GM04504 (cell line): ENCODE results near the gene F11.
"Not testable (repeated sequence)": the region's sequence is repeated elsewhere in the genome, so short reads cannot be mapped to it uniquely, and the experiment has no call there.

ENCODE experiments used
- DNase-seq: peaks from one replicate; pipeline ENCODE4 v3.0.0-alpha.2; 2012; ENCODE audit warnings: low read depth

F11 gene

DNA sequence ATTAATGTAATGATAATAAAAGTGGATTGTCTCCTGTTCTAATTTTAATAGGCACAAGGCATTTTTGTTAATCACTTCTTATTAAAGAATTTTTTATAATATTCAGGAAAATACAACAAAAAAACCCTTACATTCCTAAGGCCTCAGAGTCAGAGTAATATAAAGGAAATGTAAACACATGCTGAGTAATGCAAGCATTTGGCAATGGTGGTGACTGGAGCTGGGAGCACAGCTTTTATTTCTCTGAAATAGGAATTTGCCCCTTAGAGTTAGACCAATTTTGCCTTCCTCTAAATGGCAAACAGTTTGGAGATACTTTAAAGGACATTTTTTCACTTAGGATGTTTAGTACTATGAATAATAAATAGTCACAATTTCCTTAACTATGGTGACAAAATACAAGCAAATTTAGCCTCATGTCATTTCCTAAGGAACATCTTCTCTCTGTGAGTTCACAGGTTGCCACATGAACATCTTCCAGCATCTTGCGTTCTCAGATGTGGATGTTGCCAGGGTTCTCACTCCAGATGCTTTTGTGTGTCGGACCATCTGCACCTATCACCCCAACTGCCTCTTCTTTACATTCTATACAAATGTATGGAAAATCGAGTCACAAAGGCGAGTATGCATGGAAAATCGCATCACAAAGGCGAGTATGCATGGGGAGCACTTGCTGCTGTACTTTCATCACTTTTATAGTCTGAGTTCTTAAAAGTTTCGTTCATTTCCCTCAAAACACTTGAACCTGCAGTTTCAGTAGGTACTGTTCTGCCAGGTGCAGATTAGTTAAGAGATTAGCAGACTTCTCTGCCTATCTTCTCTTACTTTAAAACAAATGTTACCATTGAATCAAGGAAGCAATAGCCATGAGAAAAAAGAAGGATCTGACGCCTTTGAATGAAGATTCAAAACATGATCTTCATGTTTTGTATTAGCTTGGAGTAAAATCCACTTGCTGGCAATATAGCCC lies 15.9 kb upstream of the F11 start:
- no peak for DNase-seq

DNA sequence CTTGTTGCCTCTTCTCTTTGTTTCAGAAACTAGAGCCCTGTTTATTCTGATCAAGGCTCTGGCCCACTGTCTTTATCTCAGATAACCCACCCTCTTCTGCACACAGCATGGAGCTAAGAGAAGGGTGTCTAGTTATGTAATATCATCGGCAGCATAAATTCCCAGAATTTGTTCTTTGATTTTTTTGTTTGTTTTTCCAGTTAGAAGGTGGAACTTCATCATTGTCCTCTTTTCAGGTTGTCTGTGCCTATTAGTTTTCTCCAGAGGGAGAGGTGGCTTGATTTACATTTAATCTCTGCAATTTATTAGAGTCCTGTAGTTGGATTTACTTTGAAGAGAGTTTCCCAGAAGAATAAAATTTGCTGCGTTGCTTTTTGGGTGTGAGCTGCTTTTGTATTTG lies 15.2 kb upstream of the F11 start:
- no peak for DNase-seq

DNA sequence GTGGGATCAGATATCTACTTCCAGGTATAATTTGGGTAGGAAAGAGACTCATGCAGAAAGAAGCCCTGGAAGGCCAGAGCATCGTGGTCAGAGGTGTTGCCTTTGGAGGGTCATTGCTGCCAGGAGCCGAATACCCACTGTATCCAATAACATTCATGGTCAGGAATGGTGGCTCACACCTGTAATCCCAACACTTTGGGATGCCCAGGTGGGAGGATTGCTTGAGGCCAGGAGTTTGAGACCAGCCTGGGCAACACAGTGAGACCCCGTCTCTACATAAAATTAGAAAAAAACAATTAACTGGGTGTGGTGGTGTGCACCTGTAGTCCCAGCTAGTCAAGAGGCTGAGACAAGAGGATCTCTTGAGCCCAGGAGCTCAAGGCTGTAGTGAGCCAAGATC lies 10.9 kb upstream of the F11 start:
- no peak for DNase-seq

DNA sequence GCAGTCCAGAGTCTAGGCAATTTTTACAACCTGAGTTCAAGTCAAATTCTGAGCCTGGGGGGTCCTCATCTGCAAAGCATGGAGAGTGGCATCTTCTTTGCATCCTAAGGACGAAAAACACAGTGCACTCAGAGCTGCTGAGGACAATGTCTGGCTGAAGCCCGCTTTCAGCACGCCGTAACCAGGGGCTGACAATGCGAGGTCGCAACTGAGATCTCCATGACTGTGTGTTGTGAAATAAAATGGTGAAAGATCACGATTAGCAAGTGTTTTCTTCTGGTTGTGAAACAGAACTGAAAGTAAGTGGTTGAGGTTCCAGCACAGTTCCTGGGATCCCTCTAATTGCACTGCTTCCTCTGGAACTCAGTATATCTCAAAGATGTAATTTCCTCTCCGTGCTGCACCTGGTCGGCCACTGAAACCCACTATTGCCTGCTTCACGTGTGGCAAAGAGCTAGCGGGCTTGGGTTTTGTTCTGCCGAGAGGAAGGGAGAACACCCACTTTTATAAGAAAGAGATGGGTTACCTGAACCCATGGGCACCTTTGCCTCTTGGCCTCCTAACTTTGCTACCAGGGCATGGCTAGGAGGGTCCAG lies 7.7 kb upstream of the F11 start:
- no peak for DNase-seq

DNA sequence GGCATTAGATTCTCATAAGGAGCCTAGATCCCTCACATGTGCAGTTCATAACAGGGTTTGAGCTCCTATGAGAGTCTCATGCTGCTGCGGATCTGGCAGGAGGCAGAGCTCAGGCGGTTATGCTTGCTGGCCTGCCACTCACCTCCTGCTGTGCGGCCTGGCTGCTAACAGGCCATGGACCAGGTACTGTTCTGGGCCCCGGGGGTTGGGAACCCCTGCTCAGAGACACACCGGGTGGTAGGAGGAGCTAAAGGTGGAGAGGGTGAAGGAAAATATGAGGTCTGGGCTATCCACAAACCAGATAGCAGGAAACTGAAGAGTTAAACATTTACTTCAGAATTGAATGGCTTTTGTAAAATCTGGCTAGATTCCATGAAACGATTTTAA lies 5.9 kb upstream of the F11 start:
- no peak for DNase-seq

DNA sequence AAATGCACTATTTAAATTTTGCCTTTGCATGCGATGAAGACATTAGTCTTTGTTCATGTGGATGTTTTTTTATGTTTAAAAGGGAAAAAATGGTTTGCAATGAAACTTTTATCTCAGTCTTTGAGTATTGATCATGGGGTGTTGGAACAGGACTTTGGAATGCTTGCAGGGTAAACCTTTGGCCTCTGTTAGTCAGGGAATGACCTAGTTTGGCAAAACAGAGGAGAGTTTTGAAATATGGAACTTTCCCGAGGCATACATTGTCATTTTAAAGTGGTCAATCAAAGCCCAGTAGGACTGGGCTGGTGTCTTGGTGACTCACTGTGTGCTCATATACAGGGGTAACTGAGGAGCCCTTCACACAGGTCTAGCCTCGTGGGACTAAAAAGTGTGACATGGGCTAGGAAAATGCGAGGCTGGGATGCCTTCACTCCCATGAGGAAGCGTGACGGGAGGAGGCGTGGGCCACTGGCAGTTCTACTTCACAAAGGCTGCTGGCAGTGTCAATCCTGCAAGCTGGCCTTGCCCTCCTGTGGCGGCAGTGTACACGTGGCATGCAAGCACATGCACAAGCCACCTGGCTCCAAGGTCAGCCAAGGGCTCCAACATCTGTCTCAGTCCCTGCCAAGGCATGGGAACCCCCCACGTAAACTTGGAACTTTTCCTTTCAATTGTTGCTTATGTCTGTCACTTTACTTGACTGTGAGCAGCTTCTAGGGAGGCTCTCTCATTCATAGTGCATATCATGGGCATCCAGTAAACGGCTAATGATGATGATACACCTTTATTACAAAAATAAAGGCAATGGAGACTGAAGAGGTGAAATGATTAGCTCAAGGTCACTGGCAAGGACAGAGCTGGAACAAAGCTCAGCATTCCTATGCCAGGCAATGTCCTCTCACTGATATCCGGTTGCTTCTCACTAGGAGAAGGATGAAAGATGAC lies 5.2 kb upstream of the F11 start:
- no peak for DNase-seq

DNA sequence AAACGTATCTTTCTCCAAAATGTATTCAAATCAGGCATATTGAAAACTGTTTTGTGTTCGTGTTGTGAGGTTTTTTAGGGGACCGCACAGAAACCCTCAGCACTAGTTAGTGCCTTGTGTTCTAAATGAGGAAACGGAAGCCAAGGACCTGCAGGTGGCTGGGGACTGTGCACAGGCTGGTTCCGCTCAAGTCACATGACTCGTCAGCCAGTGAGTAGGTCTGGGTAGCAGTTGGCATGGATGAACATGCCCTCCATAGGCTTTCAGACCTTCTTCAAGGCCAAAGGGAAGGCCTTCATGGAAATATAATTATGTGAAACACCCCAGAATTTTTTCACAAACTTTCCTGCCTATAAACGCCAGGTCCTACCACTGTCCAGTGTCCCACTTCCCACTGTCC lies 1.3 kb upstream of the F11 start:
- DNase-seq = no peak

DNA sequence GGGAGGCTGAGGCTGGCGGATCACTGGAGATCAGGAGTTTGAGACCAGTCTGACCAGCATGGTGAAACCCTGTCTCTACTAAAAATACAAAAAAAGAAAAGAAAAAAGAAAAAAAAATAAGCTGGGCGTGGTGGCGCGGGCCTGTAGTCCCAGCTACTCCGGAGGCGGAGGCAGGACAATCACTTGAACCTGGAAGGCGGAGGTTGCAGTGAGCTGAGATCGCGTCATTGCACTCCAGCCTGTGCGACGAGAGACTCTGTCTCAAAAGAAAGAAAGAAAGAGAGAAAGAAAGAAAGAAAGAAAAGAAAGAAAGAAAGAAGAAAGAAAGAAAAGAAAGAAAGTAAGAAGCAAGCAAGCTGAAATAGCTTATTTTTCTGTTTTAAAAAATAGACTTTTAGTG lies 739 bp upstream of the F11 start:
- not testable (repeated sequence) for DNase-seq

DNA sequence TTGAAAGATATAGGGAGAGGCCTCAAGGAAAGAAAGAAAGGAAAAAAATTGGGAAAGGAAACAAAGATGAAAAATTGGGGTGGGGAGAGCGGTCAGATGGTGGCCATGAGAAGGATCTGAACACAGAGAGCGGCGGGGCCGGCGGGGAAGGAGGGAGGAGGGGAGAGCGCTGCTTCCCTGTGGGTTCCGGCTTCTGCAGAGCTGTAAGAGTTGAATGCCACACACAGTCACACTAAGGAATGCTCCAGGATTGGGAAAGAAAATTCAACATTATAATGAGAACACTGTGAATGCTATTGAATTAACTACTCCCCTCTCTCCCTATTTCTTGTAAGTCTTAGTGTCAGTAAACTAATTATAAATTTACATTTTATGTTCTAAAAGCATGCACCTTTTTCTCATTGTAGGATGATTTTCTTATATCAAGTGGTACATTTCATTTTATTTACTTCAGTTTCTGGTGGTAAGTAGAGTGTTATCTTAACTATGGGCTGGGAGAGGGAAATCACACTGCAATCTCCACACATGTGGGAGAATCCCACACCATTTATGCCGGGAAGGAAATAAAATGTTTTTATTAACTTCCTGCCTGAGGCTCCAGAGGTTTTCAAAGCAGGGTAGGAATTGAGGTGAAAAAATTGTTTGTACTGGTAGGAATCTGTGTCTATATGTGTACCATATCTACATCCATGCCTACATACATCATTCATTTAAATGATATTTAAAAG lies 904 bp downstream of the F11 start:
- no peak for DNase-seq

DNA sequence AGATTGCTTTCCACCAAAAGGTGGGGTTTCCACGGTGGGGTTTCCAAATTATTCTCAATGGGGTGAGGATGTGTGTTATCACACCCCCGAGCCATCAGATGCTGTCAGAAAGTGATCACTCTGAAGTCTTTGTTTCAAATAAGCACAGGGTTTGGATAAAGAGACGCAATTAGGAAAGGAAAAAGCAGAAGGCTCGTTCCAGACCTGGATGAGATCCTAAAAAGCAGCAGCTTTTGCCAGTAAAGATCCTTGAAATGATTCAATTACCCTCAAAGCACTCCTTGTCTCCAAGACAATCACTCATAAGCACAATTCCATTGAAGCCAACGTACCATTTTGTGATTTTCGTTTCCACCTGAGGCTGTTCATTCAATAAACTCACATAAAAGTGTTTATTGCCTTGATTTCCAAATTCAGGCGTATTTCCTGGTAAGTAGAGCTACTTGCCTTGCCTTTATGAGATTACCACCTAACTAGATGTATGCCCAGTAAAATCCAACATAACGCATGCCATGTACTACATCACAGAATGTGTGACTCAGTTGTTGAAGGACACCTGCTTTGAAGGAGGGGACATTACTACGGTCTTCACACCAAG lies 5.2 kb downstream of the F11 start:
- no peak for DNase-seq

DNA sequence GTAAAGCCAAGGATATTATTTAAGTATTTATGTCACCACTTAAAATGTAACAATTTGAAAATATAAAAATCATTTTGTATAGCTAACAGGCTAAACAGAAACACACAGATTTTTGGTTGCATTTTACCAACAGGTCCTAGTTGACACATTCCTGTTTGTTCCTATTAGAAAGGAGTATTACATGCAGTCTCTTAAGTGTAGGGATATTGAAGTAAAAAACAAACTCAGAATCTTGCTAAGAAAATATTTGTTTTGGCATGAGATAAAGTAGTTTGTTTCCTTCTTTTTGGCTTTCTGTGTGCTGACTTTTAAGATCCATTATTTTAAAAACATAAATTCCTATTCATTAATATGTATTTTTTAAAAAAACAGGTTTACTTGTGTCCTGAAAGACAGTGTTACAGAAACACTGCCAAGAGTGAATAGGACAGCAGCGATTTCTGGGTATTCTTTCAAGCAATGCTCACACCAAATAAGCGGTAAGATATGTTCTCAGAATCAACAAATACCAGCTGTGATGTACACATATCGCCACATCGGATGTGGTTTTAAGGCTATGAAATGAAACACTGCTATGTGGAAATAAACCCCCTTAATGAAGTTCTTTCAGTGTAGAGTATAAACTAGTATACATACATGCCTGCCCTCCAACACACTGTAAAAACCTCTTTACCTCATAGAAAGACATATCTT lies 6.9 kb downstream of the F11 start:
- DNase-seq = no peak

DNA sequence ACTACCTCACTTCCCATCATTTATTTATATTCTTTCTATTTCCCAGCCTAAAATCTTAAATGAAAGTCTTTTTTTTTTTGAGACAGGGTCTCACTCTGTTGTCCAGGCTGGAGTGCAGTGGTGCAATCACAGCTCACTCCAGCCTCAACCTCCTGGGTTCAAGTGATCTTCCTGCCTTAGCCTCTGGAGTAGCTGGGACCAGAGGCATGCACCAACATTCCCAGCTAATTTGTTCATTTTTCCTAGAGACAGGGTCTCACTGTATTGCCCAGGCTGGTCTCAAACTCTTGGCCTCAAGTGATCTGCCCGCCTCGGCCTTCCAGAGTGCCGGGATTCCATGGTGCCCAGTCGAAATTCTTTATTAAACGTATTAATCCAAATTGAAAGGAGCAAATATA lies 7.4 kb downstream of the F11 start:
- DNase-seq = not testable (repeated sequence)

DNA sequence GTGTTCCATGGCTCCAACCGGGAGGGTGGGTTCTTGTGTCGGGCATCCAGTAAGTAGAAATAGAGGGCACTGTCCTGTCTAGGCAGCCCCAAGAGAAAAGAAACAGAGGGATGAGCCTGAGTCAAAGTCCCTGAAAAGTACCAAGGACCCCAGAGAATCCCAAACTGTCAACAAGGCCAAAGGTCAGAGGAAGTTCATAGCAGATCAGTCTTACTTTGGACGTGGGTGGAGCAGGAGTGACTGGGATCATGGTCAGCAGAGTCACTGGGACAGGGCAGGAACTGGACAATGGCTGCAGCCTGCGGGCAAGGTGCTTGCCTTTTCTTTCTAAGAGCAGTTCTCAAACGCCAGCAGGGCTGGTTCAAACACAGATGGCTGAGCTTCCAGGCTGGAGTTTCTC lies 17.3 kb downstream of the F11 start:
- DNase-seq = no peak

DNA sequence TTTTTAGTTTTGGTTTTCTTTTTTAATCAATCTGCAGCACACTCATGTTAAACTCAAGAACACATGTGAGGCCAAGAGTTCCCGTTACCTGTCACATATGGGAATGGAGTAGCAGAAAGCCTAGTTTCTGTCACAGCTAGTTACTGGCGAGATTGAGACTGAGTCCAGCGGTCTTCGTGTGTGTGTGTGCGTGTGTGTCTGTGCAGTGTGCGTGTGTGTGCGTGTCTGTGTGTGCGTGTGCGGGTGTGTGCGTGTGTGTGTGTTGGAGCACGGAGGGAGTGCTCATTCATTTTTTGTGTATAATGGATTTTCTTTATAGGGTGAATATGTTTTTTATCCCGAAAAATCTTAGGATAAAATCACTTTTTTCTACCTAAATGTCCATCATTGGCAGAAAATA lies 19.2 kb downstream of the F11 start:
- DNase-seq = no peak

DNA sequence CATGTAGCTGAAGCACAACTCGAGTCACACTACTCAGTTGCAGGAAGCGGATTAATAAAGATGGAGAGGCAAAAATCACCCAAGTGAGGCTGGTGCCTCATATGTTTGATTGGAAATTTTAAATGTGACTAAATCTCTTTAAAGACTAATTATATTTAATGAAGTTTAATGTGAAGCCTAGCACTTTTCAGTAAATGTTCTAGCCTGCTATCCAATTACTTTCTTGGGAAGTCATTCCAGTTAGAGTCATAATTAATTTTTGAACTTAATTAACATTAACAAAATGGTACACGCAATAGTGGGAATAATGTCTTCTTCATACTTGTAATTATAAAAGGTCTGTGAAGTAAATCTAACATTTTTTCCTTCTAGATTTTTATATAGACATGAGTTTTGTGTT lies 20.6 kb downstream of the F11 start:
- DNase-seq = no peak

DNA sequence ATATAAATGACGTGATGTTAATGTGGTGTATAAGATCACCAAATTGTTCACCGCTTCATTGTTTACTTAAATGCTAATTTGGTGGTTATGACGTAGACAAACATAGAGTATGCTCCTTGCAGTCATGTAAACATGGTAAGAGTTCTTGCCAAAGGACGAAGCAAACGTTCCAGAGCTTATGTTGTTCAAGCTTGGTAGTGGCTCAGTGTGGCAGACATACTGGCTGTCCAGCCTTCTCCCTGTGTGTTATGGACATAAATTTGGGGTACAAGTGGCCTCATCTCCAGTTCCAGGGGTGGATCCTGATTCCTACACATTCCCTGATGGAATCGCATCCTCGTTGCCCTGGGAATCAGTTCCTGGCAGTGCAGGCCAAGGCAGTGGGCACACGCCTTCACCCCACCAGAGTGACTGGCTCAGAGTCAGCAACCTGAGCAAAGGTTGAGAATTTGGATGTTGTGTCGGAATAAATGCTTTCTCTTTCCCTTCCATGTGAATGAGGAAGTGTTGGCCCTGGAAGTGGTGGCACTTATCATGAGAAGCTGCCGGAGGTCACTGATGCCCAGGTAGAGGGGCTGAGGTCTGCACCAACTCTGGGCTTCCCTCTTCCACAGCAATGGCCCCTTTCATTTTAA lies 25.4 kb downstream of the F11 start:
- DNase-seq = no peak

DNA sequence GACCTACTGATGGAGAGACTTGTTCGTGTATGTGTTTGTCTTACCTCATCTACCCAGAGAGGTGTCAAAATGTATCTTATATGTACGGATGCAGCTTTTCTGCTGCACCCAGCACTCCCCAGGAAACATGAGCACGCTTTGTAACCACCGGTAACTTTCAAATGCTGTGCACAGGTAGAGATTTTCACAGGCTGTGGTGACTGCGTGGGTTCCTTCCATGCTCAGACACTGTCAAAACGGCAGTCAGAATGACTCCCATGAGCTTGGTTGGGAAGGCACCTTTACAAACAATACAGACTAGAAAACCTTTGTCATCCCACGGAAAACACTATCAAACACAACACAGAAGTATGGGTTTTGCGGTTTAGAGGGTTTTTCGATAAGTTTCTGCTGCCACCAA lies 28.2 kb downstream of the F11 start:
- no peak for DNase-seq

DNA sequence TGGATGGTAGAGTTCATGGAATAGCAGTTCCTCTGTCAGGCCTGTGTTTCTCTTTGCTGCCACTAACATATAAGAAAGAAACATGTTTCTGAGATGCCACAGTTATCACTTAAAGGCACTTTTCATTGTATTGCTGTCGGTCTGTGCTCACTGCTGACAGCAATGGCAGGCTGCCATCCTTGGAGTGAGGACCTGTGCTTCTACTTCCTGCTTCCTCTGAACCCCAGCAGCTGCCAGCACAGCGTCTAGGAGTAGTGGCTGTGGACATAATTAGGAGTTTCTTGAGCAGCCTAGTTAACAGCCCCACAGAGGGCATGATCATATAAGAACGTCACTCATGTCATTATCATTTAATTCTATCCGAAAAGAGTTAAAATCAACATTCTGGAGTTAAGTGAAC lies 30.5 kb downstream of the F11 start:
- no peak for DNase-seq

DNA sequence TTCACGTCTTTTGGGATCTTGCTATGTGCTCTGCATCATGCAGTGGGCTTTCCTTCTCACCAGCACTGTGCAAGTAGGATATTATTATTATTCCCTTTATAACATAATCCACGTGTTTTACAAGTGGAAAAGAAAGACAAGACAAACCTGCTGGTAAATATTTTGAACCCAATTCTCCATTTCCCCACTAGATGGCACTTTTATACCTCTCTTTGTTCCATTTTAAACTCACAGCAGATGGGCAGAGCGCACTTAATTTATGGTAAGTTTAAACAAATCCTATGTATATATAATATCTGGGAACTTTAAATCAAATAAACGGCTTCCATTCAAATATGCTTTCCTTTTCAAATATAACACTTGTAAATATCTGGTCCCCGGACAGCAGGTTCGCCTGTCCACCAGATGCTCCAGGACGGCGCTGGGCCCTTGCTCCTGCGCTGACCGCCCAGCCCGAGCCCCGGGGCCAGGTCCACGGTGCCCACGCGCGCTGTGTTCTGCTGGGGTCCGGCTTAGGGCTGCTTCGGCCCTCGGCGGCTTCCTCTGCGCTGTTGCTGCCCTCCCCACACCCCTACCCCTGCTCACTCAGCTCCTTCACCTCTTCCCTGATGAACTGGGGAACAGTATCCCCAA lies 31.1 kb downstream of the F11 start:
- DNase-seq = peak; percentile 10
